Hepatocyte (in vitro differentiated cells): Measurements from ENCODE around the gene RELCH. TPM values are rescaled to one million over a fixed set of nuclear protein-coding genes. Genes with fewer than 3 reads are reported as not detected.

Experiments used
- DNase-seq: peaks from one replicate; pipeline ENCODE4 v3.0.0-alpha.2; 2016; ENCODE audit warnings: low spot score
- H2AFZ ChIP-seq: fragments of 200-600 bp; sonication (generic); 2 replicates; pipeline ENCODE4 v1.6.0; 2016; ENCODE audit warnings: antibody characterized with exemption, mild to moderate bottlenecking
- H3K27ac ChIP-seq: fragments of 200-600 bp; sonication (generic); 2 replicates; pipeline ENCODE4 v1.5.1; 2016; ENCODE audit warnings: mild to moderate bottlenecking
- H3K27me3 ChIP-seq: fragments of 200-600 bp; sonication (generic); 2 replicates; pipeline ENCODE4 v1.6.1; 2016
- H3K36me3 ChIP-seq: fragments of 200-600 bp; sonication (generic); replicated peaks from 2 replicates; pipeline ENCODE4 v1.5.1; 2016; ENCODE audit warnings: low read depth; ENCODE audit not compliant: insufficient read depth
- H3K4me1 ChIP-seq: fragments of 200-600 bp; sonication (generic); 2 replicates; pipeline ENCODE4 v1.5.1; 2016; ENCODE audit warnings: mild to moderate bottlenecking, moderate library complexity; ENCODE audit not compliant: insufficient read depth
- H3K4me2 ChIP-seq: fragments of 200-600 bp; sonication (generic); 2 replicates; pipeline ENCODE4 v1.6.0; 2016
- H3K4me3 ChIP-seq: fragments of 200-600 bp; sonication (generic); 2 replicates; pipeline ENCODE4 v1.5.1; 2016; ENCODE audit warnings: mild to moderate bottlenecking
- H3K79me2 ChIP-seq: fragments of 200-600 bp; sonication (generic); 2 replicates; pipeline ENCODE4 v1.6.0; 2017; ENCODE audit warnings: mild to moderate bottlenecking
- H3K9me2 ChIP-seq: fragments of 200-600 bp; sonication (generic); replicated peaks from 2 replicates; pipeline ENCODE4 v1.6.0; 2017; ENCODE audit warnings: mild to moderate bottlenecking; ENCODE audit not compliant: insufficient read depth
- H3K9me3 ChIP-seq: fragments of 200-600 bp; sonication (generic); 2 replicates; pipeline ENCODE4 v1.5.1; 2016; ENCODE audit warnings: low read depth, mild to moderate bottlenecking
- H4K20me1 ChIP-seq: fragments of 200-600 bp; sonication (generic); 2 replicates; pipeline ENCODE4 v1.6.0; 2016; ENCODE audit warnings: mild to moderate bottlenecking; ENCODE audit not compliant: insufficient read depth, poor library complexity, severe bottlenecking
- EZH2 ChIP-seq: fragments of 200-600 bp; sonication (generic); IDR thresholded peaks from 2 replicates; pipeline ENCODE4 v1.6.1; 2016; ENCODE audit warnings: antibody characterized with exemption, mild to moderate bottlenecking, borderline replicate concordance
- EZH2phosphoT487 ChIP-seq: fragments of 200-600 bp; sonication (generic); IDR thresholded peaks from one replicate; pipeline ENCODE4 v1.6.1; 2018; ENCODE audit warnings: antibody characterized with exemption, mild to moderate bottlenecking, low read depth, moderate library complexity; ENCODE audit not compliant: unreplicated experiment, severe bottlenecking
- WGBS: methylation state at CpG from one replicate; pipeline ENCODE4 v1.1.6; 2016; ENCODE audit warnings: low lambda C conversion rate; ENCODE audit errors: missing lambda C conversion rate; 5-methylcytosine and 5-hydroxymethylcytosine counted together
- polyA plus RNA-seq: library from polyadenylated mRNA; unstranded; fragments of >200 nt; fragmentation: Nextera tagmentation; extraction: Ambion mirVana; gene quantifications from 2 replicates; pipeline ENCODE4 v1.2.1, GENCODE V29; 2016
- total RNA-seq: library from RNA; depleted of rRNA; stranded (reverse); fragments of >200 nt; gene quantifications from 2 replicates; pipeline ENCODE4 v1.2.3, GENCODE V29; 2014
- TF ChIP-seq, protein P1 (sequence below): fragments of 200-600 bp; sonication (generic); IDR thresholded peaks from 2 replicates; pipeline ENCODE4 v1.5.1; 2016; ENCODE audit warnings: antibody characterized with exemption, mild to moderate bottlenecking; ENCODE audit not compliant: poor library complexity

The RELCH gene
- total and polyA plus RNA-seq, 2 experiments from 2014 or later: 8.3 to 45.8 TPM

DNA sequence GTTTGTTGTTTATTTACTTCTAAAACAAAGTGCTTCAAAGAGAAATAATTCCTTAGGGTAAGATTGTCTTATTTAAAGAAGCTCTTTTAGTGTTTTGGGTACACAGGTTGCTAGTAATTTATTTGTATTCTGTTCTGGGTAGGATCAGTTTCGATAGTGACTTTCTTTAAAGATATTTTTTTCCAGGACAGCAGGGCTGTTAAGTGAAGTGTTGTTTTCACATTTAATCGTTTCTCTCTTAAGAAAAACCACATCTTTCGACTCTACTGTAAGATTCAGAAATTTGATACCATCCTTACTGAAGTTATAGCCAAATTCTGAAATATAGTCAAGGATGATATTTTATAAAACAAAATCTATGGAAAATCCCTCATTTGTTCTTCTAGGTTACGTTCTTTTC is 155.8 kb downstream of the RELCH start:
- no peak overlapping the region for H3K27ac ChIP-seq
- H3K4me3 ChIP-seq: no peak overlapping the region
- no peaks in the 10 kb centered on the region for H3K79me2 ChIP-seq
- H3K27me3 ChIP-seq: peaks cover 4% of the 10 kb centered on the region
- H3K9me3 ChIP-seq: no peaks in the 10 kb centered on the region
- DNase-seq: no peak
- H2AFZ ChIP-seq: no peak overlapping the region
- no peaks in the 10 kb centered on the region for H3K9me2 ChIP-seq
- TF ChIP-seq, protein P1, sequence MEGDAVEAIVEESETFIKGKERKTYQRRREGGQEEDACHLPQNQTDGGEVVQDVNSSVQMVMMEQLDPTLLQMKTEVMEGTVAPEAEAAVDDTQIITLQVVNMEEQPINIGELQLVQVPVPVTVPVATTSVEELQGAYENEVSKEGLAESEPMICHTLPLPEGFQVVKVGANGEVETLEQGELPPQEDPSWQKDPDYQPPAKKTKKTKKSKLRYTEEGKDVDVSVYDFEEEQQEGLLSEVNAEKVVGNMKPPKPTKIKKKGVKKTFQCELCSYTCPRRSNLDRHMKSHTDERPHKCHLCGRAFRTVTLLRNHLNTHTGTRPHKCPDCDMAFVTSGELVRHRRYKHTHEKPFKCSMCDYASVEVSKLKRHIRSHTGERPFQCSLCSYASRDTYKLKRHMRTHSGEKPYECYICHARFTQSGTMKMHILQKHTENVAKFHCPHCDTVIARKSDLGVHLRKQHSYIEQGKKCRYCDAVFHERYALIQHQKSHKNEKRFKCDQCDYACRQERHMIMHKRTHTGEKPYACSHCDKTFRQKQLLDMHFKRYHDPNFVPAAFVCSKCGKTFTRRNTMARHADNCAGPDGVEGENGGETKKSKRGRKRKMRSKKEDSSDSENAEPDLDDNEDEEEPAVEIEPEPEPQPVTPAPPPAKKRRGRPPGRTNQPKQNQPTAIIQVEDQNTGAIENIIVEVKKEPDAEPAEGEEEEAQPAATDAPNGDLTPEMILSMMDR: no peak
- TF ChIP-seq EZH2: no peak
- no peak for TF ChIP-seq EZH2phosphoT487
- 84% methylated on average over 4 of the region's 4 CpGs for WGBS
- H3K4me1 ChIP-seq: peaks cover 8% of the 10 kb centered on the region
- H3K36me3 ChIP-seq: no peaks in the 10 kb centered on the region
- no peaks in the 10 kb centered on the region for H4K20me1 ChIP-seq
- H3K4me2 ChIP-seq: no peak overlapping the region

DNA sequence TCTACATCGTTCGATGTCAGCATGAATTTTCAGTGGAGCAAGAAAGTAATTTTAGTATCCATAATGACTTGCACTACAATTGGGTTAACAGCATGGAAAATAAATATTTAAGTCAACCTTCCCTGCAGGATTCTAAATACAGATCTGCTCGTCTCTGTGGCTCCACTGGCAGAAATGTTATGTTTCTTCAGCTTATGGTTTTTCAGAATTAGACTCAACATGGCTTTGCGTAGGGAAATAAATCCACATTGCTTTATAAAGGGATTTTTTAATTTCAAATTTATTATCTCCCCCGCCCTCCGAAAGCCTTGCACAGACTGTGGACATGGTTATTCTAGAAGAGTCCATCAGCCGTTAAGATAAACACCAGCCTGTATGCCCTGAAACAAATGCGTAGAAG is 156.3 kb downstream of the RELCH start:
- WGBS: 90% methylated on average over 8 of the region's 8 CpGs
- Histone ChIP-seq H3K36me3 (no peaks in the 10 kb centered on the region), H3K9me3 (no peaks in the 10 kb centered on the region), H3K4me1 (peaks cover 8% of the 10 kb centered on the region), H3K4me3 (no peak overlapping the region), H3K79me2 (no peaks in the 10 kb centered on the region), H3K27ac (no peak overlapping the region), H3K27me3 (peaks cover 4% of the 10 kb centered on the region), H2AFZ (no peak overlapping the region), H3K9me2 (no peaks in the 10 kb centered on the region), H3K4me2 (no peak overlapping the region), H4K20me1 (no peaks in the 10 kb centered on the region)
- TF ChIP-seq, protein P1: no peak
- TF ChIP-seq EZH2phosphoT487: no peak
- no peak for TF ChIP-seq EZH2
- DNase-seq: no peak

DNA sequence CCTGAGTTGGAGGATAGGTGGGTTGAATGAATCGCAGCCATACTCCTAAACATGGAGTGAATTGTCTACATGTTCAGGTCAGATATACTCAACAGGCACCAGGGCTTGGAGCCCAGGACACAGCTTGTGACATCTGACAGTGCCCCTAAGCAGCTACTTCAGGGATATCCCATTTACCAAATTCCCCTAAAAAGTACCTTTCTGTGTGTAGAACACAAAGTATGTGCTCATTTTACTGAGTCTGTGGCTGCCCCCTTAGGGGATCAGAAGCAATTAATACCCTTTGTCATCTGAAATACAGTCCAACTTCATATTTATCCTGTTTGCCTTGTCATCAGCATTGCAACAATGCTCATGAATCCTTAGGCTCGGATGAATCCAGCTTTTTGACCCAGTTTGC is 158.9 kb downstream of the RELCH start:
- Histone ChIP-seq H3K4me3 (no peak overlapping the region), H3K9me2 (no peaks in the 10 kb centered on the region), H3K27ac (no peak overlapping the region), H3K79me2 (no peaks in the 10 kb centered on the region), H3K4me1 (peaks cover 4% of the 10 kb centered on the region), H4K20me1 (no peaks in the 10 kb centered on the region), H2AFZ (no peak overlapping the region), H3K4me2 (no peak overlapping the region), H3K36me3 (no peaks in the 10 kb centered on the region), H3K27me3 (peaks cover 7% of the 10 kb centered on the region), H3K9me3 (no peaks in the 10 kb centered on the region)
- no peak for DNase-seq
- WGBS: 92% methylated on average over 2 of the region's 2 CpGs
- no peak for TF ChIP-seq EZH2phosphoT487
- TF ChIP-seq, protein P1: no peak
- TF ChIP-seq EZH2: no peak
